MCF 10A (cell line): ENCODE measurements around the gene SGTB. TPM values are rescaled to one million over a fixed set of nuclear protein-coding genes. Genes with fewer than 3 reads are reported as not detected.

Source experiments
- BruUV-seq: library from RNA; stranded (reverse); fragments of 400-500 nt; replicated peaks from 2 replicates; lab custom pipeline; 2021; lab: Mats Ljungman, UMichigan
- CTCF ChIA-PET: fragments of 300-600 bp; sonication (Branson Sonifier 250); formaldehyde crosslinking; extraction: SDS; loops from one replicate; lab custom pipeline; 2021; ENCODE audit warnings: antibody characterized with exemption, inconsistent platforms; lab: Yijun Ruan, JAX
- POLR2A ChIA-PET: fragments of 300-600, 350-650 bp; sonication (Branson Sonifier 250); formaldehyde crosslinking; extraction: SDS; loops from one replicate; lab custom pipeline; 2020; ENCODE audit warnings: antibody characterized with exemption, inconsistent platforms; lab: Yijun Ruan, JAX
- DNase-seq: peaks from one replicate; pipeline ENCODE4 v3.0.0-alpha.2; 2018; ENCODE audit not compliant: unreplicated experiment
- H3K27ac Mint-ChIP-seq: one replicate; pipeline ENCODE4 v1.8.0; 2022; ENCODE audit warnings: mild to moderate bottlenecking, low read depth, mixed read lengths; ENCODE audit not compliant: unreplicated experiment
- H3K27me3 Mint-ChIP-seq: one replicate; pipeline ENCODE4 v1.8.0; 2022; ENCODE audit warnings: mixed read lengths; ENCODE audit not compliant: insufficient read depth, unreplicated experiment
- H3K36me3 Mint-ChIP-seq: one replicate; pipeline ENCODE4 v1.8.0; 2022; ENCODE audit warnings: mild to moderate bottlenecking, moderate library complexity, mixed read lengths; ENCODE audit not compliant: insufficient read depth, unreplicated experiment
- H3K4me1 Mint-ChIP-seq: one replicate; pipeline ENCODE4 v1.8.0; 2022; ENCODE audit warnings: mixed read lengths; ENCODE audit not compliant: insufficient read depth, unreplicated experiment
- H3K4me3 Mint-ChIP-seq: one replicate; pipeline ENCODE4 v1.8.0; 2022; ENCODE audit warnings: mild to moderate bottlenecking, moderate library complexity, mixed read lengths; ENCODE audit not compliant: unreplicated experiment
- H3K9me3 Mint-ChIP-seq: one replicate; pipeline ENCODE4 v1.8.0; 2022; ENCODE audit warnings: mixed read lengths; ENCODE audit not compliant: unreplicated experiment
- intact Hi-C: fragments of 100-400 bp; cut with micrococcal nuclease; formaldehyde crosslinking; loops from 2 replicates; pipeline ENCODE4 v1.14.1; 2022
- total RNA-seq: library from RNA; stranded (reverse); gene quantifications from 2 replicates; pipeline ENCODE4 v1.2.3, GENCODE V29; 2022
- TF ChIP-seq, protein P1 (sequence below): fragments of 200-600 bp; IDR thresholded peaks from one replicate; pipeline ENCODE4 v1.8.0; 2022; ENCODE audit warnings: antibody characterized with exemption, mild to moderate bottlenecking; ENCODE audit not compliant: unreplicated experiment

SGTB gene
- total RNA-seq, 1 experiment from 2014 or later, result 15.8 TPM

DNA sequence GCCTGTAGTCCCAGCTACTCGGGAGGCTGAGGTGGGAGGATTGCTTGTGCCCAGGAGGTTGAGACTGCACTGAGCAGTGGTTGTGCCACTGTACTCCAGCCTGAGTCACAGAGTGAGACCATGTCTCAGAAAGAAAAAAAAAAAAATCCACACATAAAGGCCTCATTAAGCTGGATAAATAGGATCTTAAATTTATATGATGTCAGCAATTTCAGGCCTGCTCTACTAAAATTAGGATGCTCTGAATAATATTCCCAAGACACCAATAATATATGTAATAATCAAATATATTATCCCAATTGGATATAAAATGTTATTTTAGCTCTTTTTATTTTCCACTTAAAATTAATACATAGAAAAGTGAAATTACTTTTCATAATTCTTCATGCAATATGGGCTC lies 43.7 kb upstream of the SGTB start:
- H3K4me1 Mint-ChIP-seq, result peaks cover 12% of the 10 kb centered on the region
- POLR2A ChIA-PET, result no interaction called here
- no TSS peak for BruUV-seq
- H3K27ac Mint-ChIP-seq, result no peak overlapping the region
- TF ChIP-seq, protein P1, sequence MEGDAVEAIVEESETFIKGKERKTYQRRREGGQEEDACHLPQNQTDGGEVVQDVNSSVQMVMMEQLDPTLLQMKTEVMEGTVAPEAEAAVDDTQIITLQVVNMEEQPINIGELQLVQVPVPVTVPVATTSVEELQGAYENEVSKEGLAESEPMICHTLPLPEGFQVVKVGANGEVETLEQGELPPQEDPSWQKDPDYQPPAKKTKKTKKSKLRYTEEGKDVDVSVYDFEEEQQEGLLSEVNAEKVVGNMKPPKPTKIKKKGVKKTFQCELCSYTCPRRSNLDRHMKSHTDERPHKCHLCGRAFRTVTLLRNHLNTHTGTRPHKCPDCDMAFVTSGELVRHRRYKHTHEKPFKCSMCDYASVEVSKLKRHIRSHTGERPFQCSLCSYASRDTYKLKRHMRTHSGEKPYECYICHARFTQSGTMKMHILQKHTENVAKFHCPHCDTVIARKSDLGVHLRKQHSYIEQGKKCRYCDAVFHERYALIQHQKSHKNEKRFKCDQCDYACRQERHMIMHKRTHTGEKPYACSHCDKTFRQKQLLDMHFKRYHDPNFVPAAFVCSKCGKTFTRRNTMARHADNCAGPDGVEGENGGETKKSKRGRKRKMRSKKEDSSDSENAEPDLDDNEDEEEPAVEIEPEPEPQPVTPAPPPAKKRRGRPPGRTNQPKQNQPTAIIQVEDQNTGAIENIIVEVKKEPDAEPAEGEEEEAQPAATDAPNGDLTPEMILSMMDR, result no peak
- H3K36me3 Mint-ChIP-seq, result peaks cover 17% of the 10 kb centered on the region
- peaks cover 8% of the 10 kb centered on the region for H3K9me3 Mint-ChIP-seq
- CTCF ChIA-PET, result interaction anchor here (0.6 to 1.0 kb wide), 3 partner anchors 8 to 47 kb away, joined by 3 to 4 read pairs (median 3); no protein-coding TSS in a partner anchor
- intact Hi-C loops, result no loop called here
- H3K27me3 Mint-ChIP-seq, result no peaks in the 10 kb centered on the region
- DNase-seq, result no peak
- no peak overlapping the region for H3K4me3 Mint-ChIP-seq

DNA sequence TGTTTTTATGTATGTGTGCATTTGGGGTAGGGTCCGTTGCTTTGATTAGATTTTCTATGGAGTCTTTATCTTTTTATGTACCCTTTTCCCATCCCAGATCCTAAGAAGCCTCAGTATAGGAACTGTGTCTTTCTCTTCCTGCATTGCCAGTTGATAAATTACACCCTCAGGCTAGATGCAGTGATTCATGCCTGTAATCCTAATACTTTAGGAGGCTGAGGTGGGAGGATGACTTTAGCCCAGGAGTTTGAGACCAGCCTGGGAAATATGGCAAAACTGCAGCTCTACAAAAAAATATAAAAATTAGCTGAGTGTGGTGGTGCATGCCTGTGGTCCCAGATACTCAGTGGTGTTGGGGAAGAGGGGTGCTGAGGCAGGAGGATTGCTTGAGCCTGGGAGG lies 40.3 kb upstream of the SGTB start:
- CTCF ChIA-PET, result interaction anchor here (0.8 to 1.2 kb wide), 2 partner anchors 10 to 158 kb away, joined by 3 read pairs; no protein-coding TSS in a partner anchor

DNA sequence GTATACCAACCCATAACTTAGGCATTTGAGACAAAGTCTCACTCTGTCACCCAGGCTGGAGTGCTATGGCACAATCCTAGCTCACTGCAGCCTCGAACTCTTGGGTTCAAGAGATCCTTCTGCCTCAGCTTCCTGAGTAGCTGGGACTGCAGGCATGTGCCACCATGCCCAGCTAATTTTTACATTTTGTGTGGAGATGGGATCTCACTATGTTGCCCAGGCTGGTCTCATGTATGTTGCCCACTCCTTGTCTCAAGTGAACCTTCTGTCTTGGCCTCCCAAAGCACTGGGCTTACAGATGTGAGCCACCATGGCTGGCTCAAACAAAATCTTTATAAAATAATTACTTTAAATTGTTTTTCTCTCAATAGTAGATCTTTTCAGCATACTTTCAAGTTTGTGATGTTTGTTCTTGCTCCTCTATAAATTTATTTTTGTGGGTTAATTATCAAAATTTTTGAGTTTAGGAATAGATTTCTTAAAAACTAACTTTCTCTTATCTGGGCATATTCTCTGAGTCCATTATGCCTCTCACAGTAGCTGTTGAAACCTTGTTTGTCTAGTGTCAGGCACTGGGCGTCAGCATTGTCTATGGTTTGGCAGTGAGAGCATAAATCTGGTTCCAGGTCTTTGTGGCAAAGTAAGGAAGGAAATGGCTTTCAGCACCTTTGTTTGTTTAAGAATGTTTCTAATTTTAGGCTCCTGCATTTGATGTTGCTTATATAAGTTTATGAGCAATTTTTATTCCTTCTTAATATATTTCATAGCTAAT lies 38.8 kb upstream of the SGTB start:
- CTCF ChIA-PET, result interaction anchor here (0.8 to 1.3 kb wide), 3 partner anchors 18 to 284 kb away, joined by 3 to 9 read pairs (median 4); no protein-coding TSS in a partner anchor
- POLR2A ChIA-PET, result interaction anchor here (0.8 to 1.4 kb wide), 4 partner anchors 9 to 166 kb away, joined by 3 read pairs; partner anchors contain the start of gene ERBIN
- H3K4me1 Mint-ChIP-seq, result no peaks in the 10 kb centered on the region

More for the DNA sequence above, 40.3 kb upstream of the SGTB start:
- Mint-ChIP-seq H3K9me3 (no peaks in the 10 kb centered on the region), H3K27me3 (no peaks in the 10 kb centered on the region), H3K4me1 (no peaks in the 10 kb centered on the region), H3K36me3 (peaks cover 10% of the 10 kb centered on the region), H3K4me3 (no peak overlapping the region), H3K27ac (no peak overlapping the region)
- BruUV-seq, result no TSS peak
- DNase-seq, result peak; percentile 27
- TF ChIP-seq, protein P1, result no peak
- POLR2A ChIA-PET, result interaction anchor here (1.3 kb wide), 1 partner anchor 20 kb away, joined by 3 read pairs; no protein-coding TSS in a partner anchor
- intact Hi-C loops, result no loop called here

More for the DNA sequence above, 38.8 kb upstream of the SGTB start:
- no TSS peak for BruUV-seq
- intact Hi-C loops, result no loop called here
- Mint-ChIP-seq H3K27me3 (no peaks in the 10 kb centered on the region), H3K27ac (no peak overlapping the region), H3K4me3 (no peak overlapping the region), H3K36me3 (no peaks in the 10 kb centered on the region), H3K9me3 (no peaks in the 10 kb centered on the region)
- TF ChIP-seq, protein P1, result peak; percentile 32
- peak; percentile 72 for DNase-seq
